NCI-H1694 treated with DMSO at 0.1 percent for 48 hours (cell line): ENCODE measurements around the gene HHAT.
"Not testable (repeated sequence)": the region's sequence is repeated elsewhere in the genome, so short reads cannot be mapped to it uniquely, and the experiment has no call there.

Experiments
- DNase-seq: peaks from one replicate; lab custom pipeline; 2025; lab: John Stamatoyannopoulos, UW

HHAT gene

DNA sequence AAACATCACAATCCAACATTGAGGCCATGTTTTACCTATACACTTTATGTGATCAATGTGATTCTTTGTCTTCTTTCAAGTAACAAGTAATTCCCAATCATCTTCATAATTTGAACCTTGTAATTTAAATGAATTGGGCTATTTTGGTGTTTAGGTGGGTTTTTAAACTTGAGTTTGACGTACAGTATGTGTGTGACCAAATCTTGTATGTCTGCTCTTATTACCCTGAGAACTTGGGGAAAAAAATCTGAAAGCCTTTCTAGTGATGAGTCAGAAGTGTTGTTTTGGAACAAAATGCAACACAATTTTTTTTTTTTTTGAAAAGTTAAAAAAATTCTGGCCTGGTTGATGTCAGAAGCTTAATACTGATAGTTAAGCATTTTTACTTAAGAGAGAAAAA is 68.5 kb downstream of the HHAT start:
- no peak for DNase-seq

DNA sequence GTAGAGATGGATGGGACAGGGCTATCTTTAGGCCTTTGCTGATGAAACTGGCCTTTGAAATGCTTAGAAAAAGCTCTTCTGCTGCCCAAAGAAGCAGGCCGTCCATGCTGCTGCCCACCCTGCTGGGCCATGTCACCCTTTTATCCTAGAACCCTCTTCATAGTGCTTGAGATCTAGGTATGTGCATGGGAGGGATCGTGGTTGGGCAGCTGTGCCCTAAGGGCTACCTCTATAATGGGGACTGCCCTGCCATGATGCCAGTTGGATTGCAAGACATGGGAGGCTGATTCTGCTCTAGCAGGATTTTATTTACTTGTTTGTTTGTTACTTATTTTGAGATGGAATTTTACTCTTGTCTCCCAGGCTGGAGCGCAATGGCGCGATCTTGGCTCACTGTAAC is 69.0 kb downstream of the HHAT start:
- DNase-seq, result no peak

DNA sequence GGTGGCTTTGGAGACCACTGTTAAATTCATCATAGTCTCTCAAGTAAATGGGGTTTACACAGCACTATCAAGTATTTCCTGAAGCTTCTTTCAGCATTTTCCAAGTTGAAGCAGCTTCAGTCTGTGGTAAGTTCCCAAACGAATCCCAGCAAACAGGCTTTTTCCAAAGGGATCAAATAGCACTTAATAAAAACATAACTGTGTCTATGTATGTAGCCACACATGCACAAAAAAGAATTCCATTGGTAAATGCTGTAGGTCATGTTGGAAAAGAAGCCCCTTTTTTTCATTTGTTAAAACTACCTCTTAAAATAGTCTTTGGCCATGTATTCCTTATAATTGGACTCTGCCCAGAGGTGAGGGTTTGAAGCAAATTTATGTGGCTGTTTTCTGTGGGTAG is 69.8 kb downstream of the HHAT start:
- DNase-seq, result no peak

DNA sequence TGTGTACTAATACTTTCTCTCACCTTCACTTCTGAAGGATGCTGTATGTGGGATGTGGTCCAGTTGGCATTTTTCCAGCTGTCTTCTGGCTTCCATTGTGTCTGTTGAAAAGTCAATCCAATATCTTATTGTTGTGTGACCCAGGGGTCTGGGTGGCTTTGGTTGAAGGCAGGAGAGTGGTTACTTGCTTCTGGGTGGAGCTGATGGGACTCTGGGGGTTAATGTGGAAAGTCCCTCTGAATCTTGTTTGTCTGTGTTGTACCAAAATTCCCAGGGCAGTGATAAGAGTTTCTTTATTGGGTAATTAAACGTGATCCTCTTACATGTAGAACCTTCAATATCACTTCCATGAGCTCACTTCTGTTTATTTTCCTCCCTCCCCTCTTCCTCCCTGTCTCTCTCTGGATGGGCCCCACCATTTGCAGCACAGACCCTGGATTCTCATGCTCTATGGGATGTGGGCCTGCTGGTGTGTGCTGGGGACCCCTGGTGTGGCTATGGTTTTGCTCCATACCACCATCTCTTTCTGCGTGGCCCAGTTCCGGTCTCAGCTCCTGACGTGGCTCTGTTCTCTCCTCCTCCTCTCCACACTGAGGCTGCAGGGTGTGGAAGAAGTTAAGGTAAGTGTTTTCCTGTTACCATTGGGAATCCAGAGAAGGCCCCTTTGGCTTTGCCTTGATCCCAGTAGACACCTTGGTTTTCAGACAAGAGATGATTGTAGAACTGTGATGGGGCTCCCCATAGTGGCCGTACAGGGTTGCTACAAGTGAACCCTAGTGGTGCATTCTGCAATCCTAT is 71.5 kb downstream of the HHAT start:
- DNase-seq, result peak; percentile 72

DNA sequence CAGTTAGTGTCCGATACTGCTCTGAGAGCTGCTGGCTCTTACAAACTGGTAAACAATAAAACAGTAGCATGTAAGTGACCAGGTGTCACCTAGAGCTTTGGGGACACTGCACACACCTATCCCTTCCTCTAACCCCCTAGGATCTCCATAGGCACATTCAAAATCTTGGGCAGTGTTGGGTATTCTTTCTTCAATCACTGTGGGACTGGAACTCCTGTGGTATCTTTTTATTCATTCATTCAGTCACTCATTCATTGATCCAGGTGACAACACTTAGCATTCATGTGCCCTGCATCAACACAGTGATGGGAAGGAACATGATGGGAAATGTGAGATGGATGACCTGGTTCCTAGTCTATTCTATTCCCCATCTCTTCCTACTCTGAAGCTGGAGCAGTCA is 73.9 kb downstream of the HHAT start:
- no peak for DNase-seq

DNA sequence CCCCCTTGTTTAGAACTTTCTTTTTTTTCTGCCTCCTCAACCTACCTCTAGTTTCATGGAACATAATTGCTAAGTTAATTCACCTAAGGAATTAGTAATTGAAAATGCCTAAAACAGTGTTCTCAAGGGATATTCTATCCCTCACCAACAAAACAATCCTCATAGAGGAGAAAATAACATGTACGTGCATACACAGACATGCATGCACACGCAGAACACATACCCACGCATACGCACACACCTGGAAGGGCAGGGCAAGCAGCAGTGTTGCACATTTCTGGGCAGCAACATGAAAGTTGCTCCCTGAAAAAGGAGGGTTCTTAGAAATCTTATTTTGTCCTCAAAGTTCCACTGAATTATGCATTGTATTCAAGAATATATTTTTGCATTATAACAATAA is 76.6 kb downstream of the HHAT start:
- DNase-seq, result no peak

DNA sequence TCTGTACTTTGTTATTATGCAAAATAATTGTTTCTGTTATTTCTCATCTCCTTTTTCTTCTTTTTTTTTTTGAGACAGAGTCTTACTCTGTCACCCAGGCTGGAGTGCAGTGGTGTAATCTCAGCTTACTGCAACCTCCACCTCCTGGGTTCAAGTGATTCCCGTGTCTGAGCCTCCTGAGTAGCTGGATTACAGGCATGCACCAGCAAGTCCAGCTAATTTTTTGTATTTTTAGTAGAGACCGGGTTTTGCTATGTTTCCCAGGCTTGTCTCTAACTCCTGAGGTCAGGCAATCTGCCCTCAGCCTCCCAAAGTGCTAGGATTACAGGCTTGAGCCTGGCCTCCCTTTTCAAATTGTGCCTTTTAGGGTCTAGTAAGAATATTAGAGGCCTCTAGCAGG is 77.6 kb downstream of the HHAT start:
- not testable (repeated sequence) for DNase-seq

DNA sequence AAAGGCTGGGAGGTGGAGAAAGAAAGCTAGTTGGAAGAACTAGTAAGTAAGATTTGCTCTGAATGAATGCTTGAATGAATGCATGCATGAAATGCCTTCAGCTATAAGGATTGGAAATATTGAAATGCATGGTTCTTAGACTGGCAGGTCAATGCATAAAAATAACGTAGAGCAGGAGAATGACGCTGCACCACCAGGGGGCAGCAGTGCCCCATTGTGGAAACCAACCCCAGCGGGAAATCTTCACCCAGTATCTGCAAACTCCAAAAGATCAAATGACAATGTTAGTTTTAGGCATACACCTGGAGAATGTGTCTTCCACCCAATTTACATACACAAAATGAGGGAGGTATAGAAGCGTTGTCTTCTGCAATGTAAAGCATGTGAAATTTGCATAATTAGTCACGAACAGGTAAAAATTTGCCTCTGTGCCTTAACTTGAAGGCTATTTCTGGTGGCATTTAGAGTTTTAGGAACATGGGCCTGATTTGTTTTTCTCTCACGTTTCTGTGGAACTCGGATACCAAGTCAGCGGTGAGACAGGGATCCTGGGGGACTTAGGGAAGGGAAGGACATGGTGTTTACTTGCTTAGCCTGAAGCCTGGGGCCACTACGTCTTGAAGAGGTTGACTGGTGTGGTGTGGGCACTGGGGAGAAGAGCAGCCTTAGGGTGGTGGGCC is 78.6 kb downstream of the HHAT start:
- peak; percentile 68 for DNase-seq

DNA sequence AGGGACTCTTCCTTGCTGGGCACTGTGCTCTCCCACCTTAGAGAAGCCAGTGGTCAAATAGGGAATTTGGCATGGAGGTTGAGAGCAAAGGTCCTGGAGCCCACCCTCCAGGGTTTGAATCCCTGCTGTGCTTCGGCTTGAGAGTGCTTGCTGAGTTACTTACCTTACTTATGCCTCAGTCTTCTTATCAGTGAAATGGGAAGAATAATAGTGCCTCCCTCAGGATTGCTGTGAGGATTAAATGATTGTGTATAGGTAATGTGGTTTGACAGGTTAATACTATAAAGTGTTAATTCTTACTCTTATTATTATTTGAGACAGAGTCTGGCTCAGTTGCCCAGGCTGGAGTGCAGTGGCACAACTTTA is 79.2 kb downstream of the HHAT start:
- no peak for DNase-seq

DNA sequence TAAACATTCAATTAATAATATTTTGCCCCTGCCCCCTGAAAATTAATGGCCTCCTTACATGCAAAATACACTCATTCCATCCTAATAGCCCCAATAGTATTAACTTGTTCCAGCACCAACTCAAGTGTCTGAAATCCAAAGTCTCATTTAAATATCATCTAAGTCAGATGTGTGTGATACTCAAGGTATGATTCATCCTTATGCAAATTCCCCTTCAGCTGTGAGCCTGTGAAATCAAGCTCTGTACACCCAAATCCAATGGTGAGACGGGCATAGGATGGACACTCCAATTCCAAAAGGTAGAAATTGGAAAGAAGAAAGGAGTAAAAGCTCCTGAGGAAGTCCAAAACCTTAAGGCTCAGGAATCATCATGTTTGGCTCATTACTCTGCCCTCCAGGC is 83.5 kb downstream of the HHAT start:
- DNase-seq, result no peak

DNA sequence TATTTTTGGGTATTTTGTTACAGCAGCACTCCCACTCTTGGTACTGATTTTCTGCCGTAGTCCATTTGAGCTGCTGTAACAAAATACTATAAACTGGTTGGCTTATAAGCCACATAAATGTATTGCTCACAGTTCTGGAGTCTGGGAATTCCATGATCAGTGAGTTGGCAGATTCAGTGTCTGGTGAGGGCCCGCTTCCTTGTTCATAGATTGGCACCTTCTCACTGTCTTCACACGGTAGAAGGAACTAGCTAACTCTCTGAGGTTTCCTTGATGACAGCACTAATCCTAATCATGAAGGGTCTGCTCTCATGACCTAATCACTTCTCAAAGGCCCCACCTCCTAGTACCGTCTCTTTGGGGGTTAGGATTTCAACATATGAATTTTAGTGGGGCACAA is 85.2 kb downstream of the HHAT start:
- DNase-seq, result no peak

DNA sequence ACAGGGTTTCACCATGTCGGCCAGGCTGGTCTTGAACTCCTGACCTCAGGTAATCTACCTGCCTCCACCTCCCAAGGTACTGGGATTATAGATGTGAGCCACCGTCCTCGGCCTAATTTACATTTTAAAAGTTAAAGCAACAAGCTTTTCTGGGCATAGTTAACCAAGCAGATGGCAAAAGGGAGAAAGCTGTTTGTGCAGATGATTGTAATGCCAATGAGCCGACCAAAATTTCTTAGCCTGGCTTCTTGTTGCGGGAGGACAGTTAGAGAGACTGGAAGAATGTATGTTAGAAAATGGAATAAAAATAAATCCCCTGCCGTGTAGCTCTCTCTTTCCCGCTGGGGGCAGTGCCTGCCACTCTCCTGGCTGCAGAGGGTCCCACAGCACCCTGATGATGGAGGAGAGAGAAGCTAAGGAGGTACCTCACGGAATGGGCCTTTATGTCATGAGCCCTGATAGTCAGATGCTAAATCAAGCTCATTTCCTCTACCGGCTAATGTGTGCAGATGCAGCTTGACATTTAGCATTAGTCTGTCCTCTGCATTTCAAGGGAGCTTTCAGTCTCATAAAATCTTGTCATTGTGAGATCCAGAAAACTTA is 87.2 kb downstream of the HHAT start:
- peak; percentile 13 for DNase-seq

DNA sequence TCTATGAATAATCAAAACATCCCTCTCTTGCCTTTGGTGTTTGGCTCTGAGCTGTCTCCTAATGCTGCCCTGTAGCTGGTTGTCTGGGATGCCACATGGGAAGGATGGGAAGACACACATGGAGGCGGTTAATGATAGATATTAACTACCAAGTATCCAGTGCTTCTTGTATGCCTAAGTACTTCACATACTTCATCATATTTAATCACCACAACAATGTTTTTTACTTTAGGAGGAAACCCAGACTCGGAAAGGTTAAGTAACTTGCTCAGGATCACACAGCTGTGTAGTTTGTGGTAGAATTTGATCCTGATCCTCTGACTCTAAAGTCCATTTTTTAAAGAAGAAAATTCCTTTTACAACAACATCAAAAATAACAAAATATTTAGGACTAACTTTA is 88.0 kb downstream of the HHAT start:
- DNase-seq, result no peak

DNA sequence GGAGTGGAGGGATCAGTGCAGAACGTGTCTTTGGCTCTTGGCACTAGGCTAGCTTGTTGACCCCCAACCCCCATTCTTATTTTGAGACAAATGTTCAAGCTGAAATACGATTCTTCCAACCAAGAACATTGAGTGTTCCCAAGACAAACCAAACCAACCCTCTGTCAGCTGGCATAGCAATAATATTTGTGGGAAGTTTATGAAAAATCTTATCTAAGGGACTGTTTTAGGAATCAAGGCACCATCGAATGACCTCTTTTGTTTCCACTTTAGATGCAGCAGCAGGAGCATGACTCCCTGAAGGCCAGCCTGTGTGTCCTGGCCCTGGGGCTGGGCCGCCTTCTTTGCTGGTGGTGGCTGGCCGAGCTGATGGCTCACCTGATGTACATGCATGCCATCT is 89.2 kb downstream of the HHAT start:
- no peak for DNase-seq

DNA sequence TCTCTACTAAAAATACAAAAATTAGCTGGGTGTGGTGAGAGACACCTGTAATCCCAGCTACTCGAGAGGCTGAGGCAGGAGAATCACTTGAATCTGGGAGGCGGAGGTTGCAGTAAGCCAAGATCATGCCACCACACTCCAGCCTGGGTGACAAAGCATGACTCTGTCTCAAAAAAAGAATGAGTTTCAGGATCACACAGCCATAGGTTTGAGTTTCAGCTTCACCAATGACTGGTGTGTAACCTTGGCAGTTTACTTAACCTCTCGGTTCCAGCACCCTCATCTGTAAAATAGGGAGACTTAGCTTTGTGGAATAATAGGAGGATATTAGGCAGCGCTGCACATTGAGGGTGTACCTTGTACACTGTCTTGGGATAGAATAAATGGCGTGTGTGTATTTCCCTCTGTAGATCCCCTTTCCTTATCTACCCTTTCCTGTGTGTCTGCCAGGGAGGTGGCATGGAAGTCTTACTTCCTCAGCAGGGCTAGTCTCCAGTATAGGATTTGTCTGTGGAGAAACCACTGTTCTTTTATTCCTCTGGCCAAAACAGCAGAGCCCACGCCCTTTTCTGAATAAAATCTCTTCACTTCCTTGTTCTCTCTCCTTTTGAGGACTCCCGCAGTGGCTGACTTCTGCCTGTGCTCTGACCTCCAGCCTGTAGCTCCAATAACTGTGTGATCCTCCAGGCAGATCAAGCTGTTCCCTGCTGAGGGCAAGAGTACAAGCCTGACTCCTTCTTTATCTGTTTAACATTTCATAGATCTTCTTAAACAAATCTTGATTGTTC is 90.4 kb downstream of the HHAT start:
- DNase-seq, result no peak

DNA sequence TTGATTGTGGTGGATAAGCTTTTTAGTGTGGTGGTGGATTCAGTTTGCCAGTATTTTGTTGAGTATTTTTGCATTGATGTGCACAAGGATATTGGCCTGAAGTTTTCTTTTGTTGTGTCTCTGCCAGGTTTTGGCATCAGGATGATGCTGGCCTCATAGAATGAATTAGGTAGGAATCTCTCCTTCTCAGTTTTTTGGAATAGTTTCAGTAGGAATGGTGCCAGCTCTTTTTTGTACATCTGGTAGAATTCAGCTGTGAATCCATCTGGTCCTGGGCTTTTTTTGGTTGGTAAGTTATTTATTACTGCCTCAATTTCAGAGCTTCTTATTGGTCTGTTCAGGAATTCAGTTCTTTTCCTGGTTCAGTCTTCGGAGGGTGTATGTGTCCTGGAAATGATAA is 98.0 kb downstream of the HHAT start:
- peak; percentile 81 for DNase-seq

DNA sequence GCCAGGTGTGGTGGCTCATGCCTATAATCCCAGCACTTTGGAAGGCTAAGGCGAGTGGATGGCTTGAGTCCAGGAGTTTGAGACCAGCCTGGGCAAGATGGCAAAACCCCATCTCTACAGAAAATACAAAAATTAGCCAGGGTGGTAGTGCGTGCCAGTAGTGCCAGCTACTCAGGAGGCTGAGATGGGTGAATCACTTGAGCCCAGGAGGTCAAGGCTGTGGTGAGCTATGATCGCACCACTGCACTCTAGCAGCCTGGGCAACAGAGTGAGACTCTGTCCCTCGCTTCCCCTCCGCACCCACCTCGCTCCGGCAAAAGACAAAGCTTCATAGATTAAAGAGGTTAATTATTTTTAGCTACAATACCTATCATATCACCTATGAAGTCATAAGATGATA is 100.0 kb downstream of the HHAT start:
- no peak for DNase-seq

DNA sequence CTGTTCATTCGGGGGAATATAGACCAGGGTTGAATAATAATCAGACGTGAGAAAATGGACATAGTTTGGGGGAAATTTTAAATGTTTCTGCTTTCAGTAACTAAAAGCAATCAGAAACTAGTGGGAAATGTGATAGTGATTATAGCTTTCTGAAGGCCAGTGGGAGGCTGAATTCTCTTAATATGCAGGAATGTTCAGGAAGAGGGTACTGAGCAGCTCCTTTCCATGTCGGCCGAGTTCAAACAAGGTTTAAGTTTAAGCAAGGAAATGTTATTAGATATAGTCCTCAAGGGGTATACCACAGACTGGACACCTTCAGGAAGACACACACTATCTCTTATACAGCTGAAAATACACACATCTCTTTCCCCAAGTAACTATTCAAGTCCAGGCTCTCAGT is 105.5 kb downstream of the HHAT start:
- no peak for DNase-seq

DNA sequence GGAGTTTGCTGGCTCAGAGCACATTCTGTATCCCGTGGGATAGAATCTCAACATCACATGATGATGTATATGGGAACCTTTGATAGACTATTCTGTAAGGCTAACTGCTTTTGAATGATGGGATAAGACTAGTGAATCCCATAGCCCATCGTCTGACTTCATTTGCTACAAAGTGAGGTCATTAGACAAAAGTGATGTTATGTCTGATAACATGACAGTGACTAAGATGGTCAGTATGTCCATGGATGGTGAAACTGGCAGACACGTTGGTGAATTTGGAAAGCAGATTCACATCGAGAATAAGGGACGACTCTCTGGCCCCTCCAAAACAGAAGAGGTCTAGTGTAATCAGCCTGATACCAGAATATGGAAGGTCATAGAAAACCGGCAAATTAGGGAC is 108.4 kb downstream of the HHAT start:
- no peak for DNase-seq

DNA sequence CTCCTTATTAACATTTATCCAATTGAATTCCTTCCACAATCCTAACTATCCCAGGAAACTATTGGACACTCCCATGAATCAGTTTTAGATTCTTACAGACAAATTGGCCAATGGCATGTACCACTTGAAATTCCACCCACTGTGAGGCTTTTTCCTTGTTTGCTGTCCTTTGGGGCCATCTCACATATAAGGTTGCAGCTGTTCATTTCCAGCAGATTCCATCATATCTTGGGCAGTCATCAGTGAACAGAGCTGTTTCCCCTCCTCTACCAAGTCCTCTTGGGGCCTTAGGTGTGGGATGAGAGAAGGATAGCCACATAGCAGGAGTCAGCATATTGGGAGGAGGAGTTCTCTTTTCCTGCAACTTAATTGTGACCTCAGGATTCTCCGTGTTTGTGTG is 109.1 kb downstream of the HHAT start:
- DNase-seq, result no peak

DNA sequence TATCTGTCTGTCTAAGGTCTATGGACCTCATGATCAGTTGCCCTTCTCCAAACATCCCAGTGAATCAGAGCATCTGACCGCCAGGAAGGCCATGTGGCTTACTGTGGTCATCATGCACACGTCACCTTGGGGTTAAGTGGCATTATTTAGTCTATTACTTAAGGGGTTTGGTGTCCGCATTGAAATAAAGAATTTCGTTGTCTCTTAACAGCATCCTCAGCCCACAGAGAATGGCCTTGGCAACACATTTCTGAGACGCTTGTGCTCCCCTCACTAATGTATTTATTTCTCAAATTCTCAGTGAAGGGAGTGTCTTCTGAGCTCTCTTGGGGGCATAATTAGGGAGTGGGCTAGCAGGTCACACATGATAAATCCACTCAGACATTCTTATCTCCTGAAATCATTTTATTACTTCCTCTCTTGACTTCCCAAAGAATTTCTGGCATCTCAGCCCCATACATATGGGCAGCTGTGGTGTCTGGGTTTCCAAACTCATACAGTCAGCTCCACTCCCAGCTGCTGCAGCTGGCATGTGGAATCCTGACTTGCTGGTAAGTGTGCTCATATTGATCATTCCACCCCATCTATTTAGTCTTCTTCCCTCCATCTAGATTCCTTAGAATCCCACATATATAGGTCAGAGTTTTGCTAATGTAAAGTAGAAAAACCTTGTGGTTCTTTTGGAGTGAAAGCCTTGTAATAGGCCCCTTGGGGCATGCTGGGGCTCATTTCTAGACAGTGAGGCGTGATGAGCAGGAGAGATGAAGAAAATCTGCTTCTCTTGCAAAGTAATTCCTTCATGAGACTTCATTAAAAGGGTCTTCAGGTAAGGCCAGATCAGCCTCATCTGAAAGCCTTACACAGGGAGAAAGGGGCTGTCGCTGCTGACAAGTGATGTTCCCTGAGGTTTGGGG is 110.5 kb downstream of the HHAT start:
- DNase-seq, result no peak

DNA sequence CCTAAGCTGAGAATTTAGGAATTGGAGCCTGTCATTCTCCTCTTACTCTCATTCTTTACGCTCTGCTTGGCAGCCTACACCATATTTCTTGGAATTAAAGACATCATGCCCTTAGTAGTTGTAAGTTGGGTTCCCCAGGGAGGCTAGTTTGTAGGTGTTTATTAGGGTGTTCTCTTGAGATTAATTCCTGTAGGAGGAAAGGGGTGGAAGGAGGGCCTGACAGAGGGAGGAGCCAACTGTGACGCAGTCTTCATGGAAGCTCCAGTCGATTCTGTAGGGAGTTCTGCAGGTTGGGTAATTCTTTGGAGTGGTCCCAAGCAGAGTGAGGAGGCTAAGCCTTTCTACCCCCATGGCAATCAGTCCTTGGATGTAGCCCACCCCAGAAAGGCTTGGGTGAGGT is 111.4 kb downstream of the HHAT start:
- DNase-seq, result no peak
